Heart right ventricle (tissue), 16 donors: ENCODE measurements around the gene ABHD11. TPM values are rescaled to one million over a fixed set of nuclear protein-coding genes. Genes with fewer than 3 reads are reported as not detected.
A peak's percentile ranks its signal among the peaks of the same experiment; 100 is the strongest.

ENCODE experiments used
- ATAC-seq, 8 donors: fragments of 200-7000 bp; cut with Tn5 transposase; one replicate each; pipeline ENCODE4 v1.9.1; 2020; ENCODE audit warnings: mild to moderate bottlenecking in 8 of 8, moderate library complexity in 8 of 8, moderate number of reproducible peaks in 1 of 8
- DNase-seq, 2 donors: peaks; one replicate each; pipeline ENCODE4 v3.0.0-alpha.2; 2020
- H3K27ac ChIP-seq, 10 donors: fragments of 200-600 bp; sonication (generic) in 2 of 10; one replicate each; pipeline versions ENCODE4 v1.5.0 to v1.8.0; 2020 to 2022; ENCODE audit warnings: mild to moderate bottlenecking in 3 of 10
- H3K27me3 ChIP-seq, 7 donors: fragments of 200-600 bp; one replicate each; pipeline ENCODE4 v1.8.0; 2021 to 2022; ENCODE audit warnings: mild to moderate bottlenecking in 2 of 7
- H3K36me3 ChIP-seq, 9 donors: fragments of 200-600 bp; sonication (generic) in 1 of 9; one replicate each; pipeline versions ENCODE4 v1.5.0 to v1.8.0; 2020 to 2022; ENCODE audit warnings: mild to moderate bottlenecking in 2 of 9
- H3K4me1 ChIP-seq, 9 donors: fragments of 200-600 bp; sonication (generic) in 1 of 9; one replicate each; pipeline versions ENCODE4 v1.5.0 to v1.8.0; 2020 to 2022; ENCODE audit warnings: mild to moderate bottlenecking in 4 of 9
- H3K4me3 ChIP-seq, 10 donors: fragments of 200-600 bp; sonication (generic) in 2 of 10; one replicate each; pipeline versions ENCODE4 v1.5.0 to v1.8.0; 2020 to 2022; ENCODE audit warnings: mild to moderate bottlenecking in 7 of 10, moderate library complexity in 2 of 10
- H3K9me3 ChIP-seq, 11 donors: fragments of 200-600 bp in 10 of 11; sonication (generic) in 2 of 11; one replicate each; pipeline versions ENCODE4 v1.5.0 to v1.8.0; 2013 to 2022; ENCODE audit warnings: mild to moderate bottlenecking in 2 of 11, control low read depth in 1 of 11, moderate library complexity in 1 of 11
- WGBS, 2 donors: extraction: QIAGEN DNeasy Blood & Tissue Kit; methylation state at CpG; one replicate each; pipeline ENCODE4 v1.1.7; 2013; ENCODE audit warnings: inconsistent platforms in 1 of 2; 5-methylcytosine and 5-hydroxymethylcytosine counted together
- intact Hi-C, 10 donors: fragments of 100-400 bp; cut with DNase I; formaldehyde crosslinking; loops; one replicate each; pipeline versions ENCODE4 v1.11.1 to v1.14.2; 2022
- polyA plus RNA-seq, 2 donors: library from polyadenylated mRNA; stranded (reverse); fragments of 200-250 nt; gene quantifications; one replicate each; pipeline ENCODE4 v1.2.3, GENCODE V29; 2013
- total RNA-seq, 10 donors: library from RNA; stranded (reverse); fragmentation: NEBNext Ultra II Directional in 3 of 10; extraction: Animal tissue kit (Norgen Biotek cat#: 25700) in 3 of 10; gene quantifications; one replicate each; pipeline versions ENCODE4 v1.2.1 to v1.2.4, GENCODE V29; 2021 to 2023
- TF ChIP-seq, protein P1 (sequence below), 9 donors: fragments of 200-600 bp; sonication (generic) in 2 of 9; IDR thresholded peaks; one replicate each; pipeline versions ENCODE4 v1.5.0 to v1.8.0; 2021 to 2022; ENCODE audit warnings: antibody characterized with exemption in 9 of 9, mild to moderate bottlenecking in 5 of 9, moderate library complexity in 1 of 9
- donor health status: Arrhythmogenic right ventricular cardiomyopathy.
- donor health status: ischemic (EF 13 %, LVEDD 7.1; RV severe dilation, severe dysfunction).
- donor health status: healthy with polysubstance abuse.
- donor health status: DM: no; HTN: yes; CAD: no.
- donor health status: DM: no; HTN: no; CAD: no.
- donor health status: ischemic (EF 25% LVEDD 6.9; RV normal size, moderate dysfunction).
- donor health status: ischemic (EF 25% LVEDD 5.7; RV mildly dilated, moderate dysfunction).
- donor health status: healthy.
- donor health status: DM: yes; HTN: yes; CAD: no.
- donor health status: Ischemic cardiomyopathy.
- donor health status: ischemic (EF 35%, LVEDD 5.7; RV mildly dilated, moderate dysfunction).
- donor health status: nonischemic (EF 11% LVEDD 7.7; RV severe dilation, severe dysfunction).
- donor health status: DM: yes; HTN: yes; CAD: no.
- donor health status: PGD.
- donor health status: ischemic (EF 29% LVEDD 5.4; RV normal size, mild dysfunction).
- donor health status: nonischemic (EF 23%, LVEDD 6.1; RV moderate dilation, normal function).

The ABHD11 gene
- total and polyA plus RNA-seq, 12 donors, result 20.0 to 36.8 (median 29.6) TPM

DNA sequence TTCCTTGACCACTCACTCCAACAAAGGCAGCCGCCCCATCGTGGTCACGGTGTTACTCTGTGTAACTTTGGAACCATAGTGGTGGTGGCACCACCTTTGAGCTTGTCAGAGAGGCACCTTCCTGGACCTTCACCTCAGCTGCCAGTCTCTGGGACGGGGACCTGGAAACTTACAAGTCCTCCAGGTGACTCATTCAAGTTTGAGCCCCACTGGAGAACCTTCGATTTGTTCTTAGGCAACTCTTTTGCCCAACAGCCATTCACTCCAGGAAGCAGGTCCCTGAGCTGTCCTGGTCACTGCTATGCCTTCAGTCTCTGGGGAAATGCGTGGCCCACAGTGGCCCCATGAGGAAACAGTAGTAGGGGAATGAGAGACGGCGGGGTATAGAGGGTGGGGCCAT lies 36.4 kb downstream of the ABHD11 start:
- H3K4me3 ChIP-seq, result no peak overlapping the region
- H3K4me1 ChIP-seq, result peaks cover 0 to 6% (median 0%) of the 10 kb centered on the region in 9 donors
- H3K36me3 ChIP-seq, result peaks cover 0 to 47% (median 11%) of the 10 kb centered on the region in 9 donors
- 87 to 89% methylated on average over 8 of the region's 8 CpGs for WGBS, 2 donors
- intact Hi-C loops, result no loop called here
- no peak overlapping the region for H3K27ac ChIP-seq
- H3K9me3 ChIP-seq, result no peaks in the 10 kb centered on the region
- DNase-seq (no peak), ATAC-seq (no peak)
- TF ChIP-seq, protein P1, sequence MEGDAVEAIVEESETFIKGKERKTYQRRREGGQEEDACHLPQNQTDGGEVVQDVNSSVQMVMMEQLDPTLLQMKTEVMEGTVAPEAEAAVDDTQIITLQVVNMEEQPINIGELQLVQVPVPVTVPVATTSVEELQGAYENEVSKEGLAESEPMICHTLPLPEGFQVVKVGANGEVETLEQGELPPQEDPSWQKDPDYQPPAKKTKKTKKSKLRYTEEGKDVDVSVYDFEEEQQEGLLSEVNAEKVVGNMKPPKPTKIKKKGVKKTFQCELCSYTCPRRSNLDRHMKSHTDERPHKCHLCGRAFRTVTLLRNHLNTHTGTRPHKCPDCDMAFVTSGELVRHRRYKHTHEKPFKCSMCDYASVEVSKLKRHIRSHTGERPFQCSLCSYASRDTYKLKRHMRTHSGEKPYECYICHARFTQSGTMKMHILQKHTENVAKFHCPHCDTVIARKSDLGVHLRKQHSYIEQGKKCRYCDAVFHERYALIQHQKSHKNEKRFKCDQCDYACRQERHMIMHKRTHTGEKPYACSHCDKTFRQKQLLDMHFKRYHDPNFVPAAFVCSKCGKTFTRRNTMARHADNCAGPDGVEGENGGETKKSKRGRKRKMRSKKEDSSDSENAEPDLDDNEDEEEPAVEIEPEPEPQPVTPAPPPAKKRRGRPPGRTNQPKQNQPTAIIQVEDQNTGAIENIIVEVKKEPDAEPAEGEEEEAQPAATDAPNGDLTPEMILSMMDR (IDR thresholded peaks at IDR 0.05), result no peak
- no peaks in the 10 kb centered on the region for H3K27me3 ChIP-seq

DNA sequence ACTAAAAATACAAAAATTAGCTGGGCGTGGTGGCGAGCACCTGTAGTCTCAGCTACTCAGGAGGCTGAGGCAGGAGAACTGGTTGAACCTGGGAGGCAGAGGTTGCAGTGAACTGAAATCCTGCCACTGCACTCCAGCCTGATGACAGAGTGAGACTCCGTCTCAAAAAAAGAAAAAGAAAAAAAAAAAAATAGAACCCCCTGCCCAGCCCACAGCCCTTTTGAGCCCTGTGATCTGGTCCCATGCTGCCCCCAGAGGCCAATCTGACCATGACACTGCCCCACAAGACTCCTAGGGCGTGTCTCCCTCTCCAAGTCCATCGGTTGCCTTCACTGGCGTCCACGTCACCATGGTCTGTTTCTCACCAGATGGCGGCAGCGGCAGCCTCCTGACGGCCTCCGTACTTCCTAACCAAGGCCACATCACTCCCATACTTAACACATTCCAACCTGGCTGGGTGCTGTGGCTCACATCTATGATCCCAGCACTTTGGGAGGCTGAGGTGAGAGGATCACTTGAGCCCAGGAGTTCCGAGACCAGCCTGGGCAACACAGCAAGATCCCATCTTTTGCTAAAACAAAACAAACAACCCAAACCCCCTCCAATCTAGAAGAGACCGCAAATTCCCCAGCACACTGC lies 37.1 kb downstream of the ABHD11 start:
- peak in 1 of 8 donors; percentile 26 for ATAC-seq
- TF ChIP-seq, protein P1 (IDR thresholded peaks at IDR 0.05), result peak in 8 of 9 donors; percentile 23 to 56 (median 49)
- peaks cover 0 to 6% (median 0%) of the 10 kb centered on the region in 9 donors for H3K4me1 ChIP-seq
- no peak overlapping the region for H3K4me3 ChIP-seq
- WGBS, 2 donors, result 72 to 78% methylated on average over 13 of the region's 13 CpGs
- intact Hi-C loops, result no loop called here
- DNase-seq, result no peak
- no peaks in the 10 kb centered on the region for H3K27me3 ChIP-seq
- H3K27ac ChIP-seq, result no peak overlapping the region
- no peaks in the 10 kb centered on the region for H3K9me3 ChIP-seq
- peaks cover 0 to 54% (median 18%) of the 10 kb centered on the region in 9 donors for H3K36me3 ChIP-seq

DNA sequence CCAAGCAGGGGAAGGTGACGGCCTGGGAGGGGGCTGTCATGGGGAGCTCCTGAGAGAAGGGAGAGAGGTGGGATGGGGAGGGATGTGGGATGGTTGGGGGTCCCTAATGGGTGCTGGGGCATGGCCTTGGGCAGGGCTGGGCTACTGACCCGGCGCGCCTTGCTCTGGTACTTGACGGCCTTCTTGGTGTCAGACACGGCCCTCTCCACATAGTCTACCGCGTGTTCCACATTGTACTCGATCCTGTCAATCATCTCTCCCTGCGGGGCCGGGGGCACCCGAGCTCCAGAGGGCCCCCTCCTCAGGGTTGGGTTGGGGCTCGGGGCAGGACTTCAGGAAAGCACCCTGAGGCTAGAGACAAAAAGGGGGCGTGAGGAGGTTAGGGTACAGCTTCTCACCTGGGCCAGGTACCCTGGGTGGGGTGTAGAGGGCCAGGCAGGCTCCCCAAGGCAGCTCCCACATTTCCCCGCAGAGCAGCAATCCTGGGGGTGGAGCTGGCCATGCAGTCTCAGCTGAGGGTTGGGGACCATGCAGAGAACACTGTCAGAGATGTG lies 37.9 kb downstream of the ABHD11 start:
- H3K36me3 ChIP-seq, result peaks cover 0 to 62% (median 25%) of the 10 kb centered on the region in 9 donors
- DNase-seq (no peak), ATAC-seq (no peak)
- no peaks in the 10 kb centered on the region for H3K27me3 ChIP-seq
- TF ChIP-seq, protein P1 (IDR thresholded peaks at IDR 0.05), result no peak
- no peak overlapping the region for H3K27ac ChIP-seq
- no peak overlapping the region for H3K4me3 ChIP-seq
- intact Hi-C loops, result no loop called here
- 85 to 89% methylated on average over 14 to 15 of the region's 15 CpGs for WGBS, 2 donors
- H3K4me1 ChIP-seq, result peaks cover 0 to 6% (median 0%) of the 10 kb centered on the region in 9 donors
- H3K9me3 ChIP-seq, result no peaks in the 10 kb centered on the region

DNA sequence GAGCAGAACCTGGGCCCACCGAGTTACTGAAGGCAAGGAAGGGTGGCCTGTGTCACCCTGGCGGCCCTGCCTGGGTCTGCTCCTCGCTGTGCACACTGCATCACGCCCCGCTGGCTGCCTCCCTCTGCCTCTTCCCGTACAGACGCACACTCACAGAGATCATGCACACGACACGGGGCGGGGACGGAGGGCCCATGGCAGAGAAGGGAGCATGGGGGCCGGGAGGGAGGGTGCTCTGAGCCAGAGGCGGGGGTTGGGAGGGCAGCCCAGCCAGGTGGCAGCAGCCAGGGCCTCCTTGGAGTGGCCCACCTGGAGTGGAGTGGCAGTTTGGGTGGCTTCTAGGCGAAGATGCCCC lies 38.6 kb downstream of the ABHD11 start:
- ATAC-seq, result no peak
- no peak overlapping the region for H3K27ac ChIP-seq
- H3K27me3 ChIP-seq, result no peaks in the 10 kb centered on the region
- WGBS, 2 donors, result 84 to 89% methylated on average over 14 of the region's 14 CpGs
- peaks cover 0 to 6% (median 0%) of the 10 kb centered on the region in 9 donors for H3K4me1 ChIP-seq
- TF ChIP-seq, protein P1 (IDR thresholded peaks at IDR 0.05), result no peak
- no peak for DNase-seq
- peaks cover 0 to 68% (median 31%) of the 10 kb centered on the region in 9 donors for H3K36me3 ChIP-seq
- no peak overlapping the region for H3K4me3 ChIP-seq
- intact Hi-C loops, result no loop called here
- H3K9me3 ChIP-seq, result no peaks in the 10 kb centered on the region
